ENCODE data around the gene FBXL19.
A peak's percentile ranks its signal among the peaks of the same experiment; 100 is the strongest.

FBXL19 gene

GRCh38 chr16:30947859-30948666 is 24.7 kb downstream of the FBXL19 start:
- peak; percentile 75 for DNase-seq

GRCh38 chr16:30948667-30949649 is 25.6 kb downstream of the FBXL19 start, which contains the start of gene ORAI3:
TSS of gene ORAI3 (plus strand) at chr16:30949068. CDS start at chr16:30949290, 222 bp downstream.
- DNase-seq, result peak; percentile 28

GRCh38 chr16:30949650-30950515 is 26.5 kb downstream of the FBXL19 start:
- DNase-seq, result peak; percentile 38

- DNase-seq, result no peak
These were observed 27.2 kb downstream of the FBXL19 start for GRCh38 chr16:30950516-30951065.

GRCh38 chr16:30951193-30951592 is 27.8 kb downstream of the FBXL19 start:
- DNase-seq, result no peak

- DNase-seq, result no peak
These were observed 28.4 kb downstream of the FBXL19 start for GRCh38 chr16:30951750-30952149.

- no peak for DNase-seq
These were observed 29.7 kb downstream of the FBXL19 start for GRCh38 chr16:30953111-30953510.

- DNase-seq, result peak; percentile 95
These were observed 30.2 kb downstream of the FBXL19 start for GRCh38 chr16:30953511-30954124.

- no peak for DNase-seq
These were observed 31.6 kb downstream of the FBXL19 start for GRCh38 chr16:30954993-30955392.

GRCh38 chr16:30956601-30957455 is 33.5 kb downstream of the FBXL19 start:
- peak; percentile 84 for DNase-seq

GRCh38 chr16:30957456-30958174 is 34.2 kb downstream of the FBXL19 start, which contains the start of gene SETD1A:
TSS of gene SETD1A (plus strand) at chr16:30957754. CDS start at chr16:30958732, 978 bp downstream.
- peak; percentile 96 for DNase-seq

- peak; percentile 71 for DNase-seq
These were observed 35.1 kb downstream of the FBXL19 start for GRCh38 chr16:30958175-30959079.

GRCh38 chr16:30961384-30961783 is 38.0 kb downstream of the FBXL19 start:
- DNase-seq, result no peak

- DNase-seq, result no peak
These were observed 40.6 kb downstream of the FBXL19 start for GRCh38 chr16:30963925-30964511.

GRCh38 chr16:30964574-30965226 is 41.3 kb downstream of the FBXL19 start:
- DNase-seq, result no peak

- DNase-seq, result no peak
These were observed 42.1 kb downstream of the FBXL19 start for GRCh38 chr16:30965436-30965835.

- no peak for DNase-seq
These were observed 42.8 kb downstream of the FBXL19 start for GRCh38 chr16:30966033-30966619.
